SJSA1 (cell line): ENCODE results near the gene SNORC. TPM values are rescaled to one million over a fixed set of nuclear protein-coding genes. Genes with fewer than 3 reads are reported as not detected.

Experiments used
- DNase-seq, 2 experiments: peaks; one replicate each; pipeline ENCODE4 v3.0.0-alpha.2; 2015 to 2020; ENCODE audit warnings: low spot score in 2 of 2, low read depth in 1 of 2
- H3K27ac ChIP-seq: fragments of 250-450 bp; sonication (Bioruptor Pico); 2 replicates; pipeline ENCODE4 v1.5.1; 2020; ENCODE audit warnings: mild to moderate bottlenecking, moderate library complexity
- H3K27me3 ChIP-seq: fragments of 250-450 bp; sonication (Bioruptor Pico); replicated peaks from 2 replicates; pipeline ENCODE4 v1.5.1; 2020; ENCODE audit warnings: mild to moderate bottlenecking, moderate library complexity
- H3K36me3 ChIP-seq: fragments of 250-450 bp; sonication (Bioruptor Pico); 2 replicates; pipeline ENCODE4 v1.5.1; 2020; ENCODE audit warnings: mild to moderate bottlenecking
- H3K4me1 ChIP-seq: fragments of 250-450 bp; sonication (Bioruptor Pico); replicated peaks from 2 replicates; pipeline ENCODE4 v1.6.1; 2021; ENCODE audit warnings: mild to moderate bottlenecking
- H3K4me3 ChIP-seq: fragments of 250-450 bp; sonication (Bioruptor Pico); 2 replicates; pipeline ENCODE4 v1.5.1; 2020; ENCODE audit warnings: mild to moderate bottlenecking
- H3K9me3 ChIP-seq: fragments of 250-450 bp; sonication (Bioruptor Pico); replicated peaks from 2 replicates; pipeline ENCODE4 v1.5.1; 2020; ENCODE audit warnings: mild to moderate bottlenecking
- total RNA-seq: library from RNA; depleted of rRNA; stranded (reverse); fragments of >200 nt; shearing (Covaris generic); gene quantifications from 2 replicates; pipeline ENCODE4 v1.2.3, GENCODE V29; 2014; rRNA removed

The SNORC gene
- total RNA-seq, 1 experiment from 2014 or later, result 0.32 TPM

- DNase-seq, result peak in 1 of 2 experiments; percentile 34
- Histone ChIP-seq H3K9me3 (no peaks in the 10 kb centered on the region), H3K27ac (no peak overlapping the region), H3K27me3 (no peaks in the 10 kb centered on the region), H3K36me3 (no peaks in the 10 kb centered on the region), H3K4me1 (peaks cover 14% of the 10 kb centered on the region), H3K4me3 (no peak overlapping the region)
Measured at GRCh38 chr2:232925153-232925820, 55.2 kb downstream of the SNORC start.

- Histone ChIP-seq H3K4me1 (peaks cover 14% of the 10 kb centered on the region), H3K27me3 (no peaks in the 10 kb centered on the region), H3K27ac (no peak overlapping the region), H3K36me3 (no peaks in the 10 kb centered on the region), H3K4me3 (no peak overlapping the region), H3K9me3 (no peaks in the 10 kb centered on the region)
- DNase-seq, result peak in 1 of 2 experiments; percentile 28
Measured at GRCh38 chr2:232925821-232926156, 55.7 kb downstream of the SNORC start.

GRCh38 chr2:232926431-232926939 is 56.4 kb downstream of the SNORC start:
- DNase-seq, result peak in 1 of 2 experiments; percentile 36
- peaks cover 14% of the 10 kb centered on the region for H3K4me1 ChIP-seq
- H3K9me3 ChIP-seq, result no peaks in the 10 kb centered on the region
- H3K4me3 ChIP-seq, result peak overlapping the region; percentile 47
- H3K36me3 ChIP-seq, result no peaks in the 10 kb centered on the region
- H3K27ac ChIP-seq, result no peak overlapping the region
- H3K27me3 ChIP-seq, result no peaks in the 10 kb centered on the region

GRCh38 chr2:232927032-232927792 is 57.1 kb downstream of the SNORC start:
- peaks cover 14% of the 10 kb centered on the region for H3K4me1 ChIP-seq
- no peaks in the 10 kb centered on the region for H3K9me3 ChIP-seq
- peak; percentile 49 to 58 for DNase-seq
- H3K36me3 ChIP-seq, result no peaks in the 10 kb centered on the region
- H3K27me3 ChIP-seq, result no peaks in the 10 kb centered on the region
- peak overlapping the region; percentile 47 for H3K4me3 ChIP-seq
- H3K27ac ChIP-seq, result no peak overlapping the region

- H3K36me3 ChIP-seq, result no peaks in the 10 kb centered on the region
- no peak overlapping the region for H3K27ac ChIP-seq
- peak in 1 of 2 experiments; percentile 38 for DNase-seq
- H3K4me3 ChIP-seq, result peak overlapping the region; percentile 47
- no peaks in the 10 kb centered on the region for H3K9me3 ChIP-seq
- H3K4me1 ChIP-seq, result peaks cover 14% of the 10 kb centered on the region
- H3K27me3 ChIP-seq, result no peaks in the 10 kb centered on the region
Measured at GRCh38 chr2:232927793-232928550, 57.9 kb downstream of the SNORC start.

Other genes starting within 250 kb of the SNORC start
- gene EFHD1, start 236.7 kb upstream of the SNORC start, total RNA-seq, result 0.66 and 1.4 TPM in 2 replicates
- 42.5 and 51.0 TPM in 2 replicates for gene GIGYF2, start 172.9 kb upstream of the SNORC start, total RNA-seq
- gene KCNJ13, start 93.7 kb upstream of the SNORC start, total RNA-seq, result not detected in 2 replicates
- 9.3 and 13.8 TPM in 2 replicates for gene NGEF, start 143.0 kb downstream of the SNORC start, total RNA-seq
- not detected in 2 replicates for gene NEU2, start 162.4 kb downstream of the SNORC start, total RNA-seq
- gene INPP5D, start 190.1 kb downstream of the SNORC start, total RNA-seq, result 2.6 and 13.3 TPM in 2 replicates